ENCODE results near the gene C5orf52. TPM values are rescaled to one million over a fixed set of nuclear protein-coding genes. Genes with fewer than 3 reads are reported as not detected.

C5orf52 gene
- total RNA-seq, 1 experiment from 2014 or later = not detected

- TF ChIP-seq ZNF423 (CRISPR knock-in tag; IDR thresholded peaks at IDR 0.05) (no peak), NR1H2 (CRISPR knock-in tag; IDR thresholded peaks at IDR 0.05) (no peak), EMX1 (CRISPR knock-in tag; IDR thresholded peaks at IDR 0.05) (no peak)
Measured at GRCh38 chr5:157708866-157709265, 37.5 kb downstream of the C5orf52 start (continued).

- no peak for ATAC-seq
- no peak overlapping the region for H3K27ac Mint-ChIP-seq
- TF ChIP-seq NR3C1 (CRISPR knock-in tag; conservative IDR thresholded peaks at IDR 0.05; ENCODE audit: low read depth) (no peak), PRRX2 (CRISPR knock-in tag; IDR thresholded peaks at IDR 0.05) (no peak), TCF7 (CRISPR knock-in tag; IDR thresholded peaks at IDR 0.05; ENCODE audit: low read depth) (no peak), GABPB1 (CRISPR knock-in tag; IDR thresholded peaks at IDR 0.05) (no peak), CREM (CRISPR knock-in tag; IDR thresholded peaks at IDR 0.05) (no peak)
- no peaks in the 10 kb centered on the region for H3K4me1 Mint-ChIP-seq
- no peaks in the 10 kb centered on the region for H3K27me3 Mint-ChIP-seq (ENCODE audit: low read depth)
- DNase-seq (ENCODE audit: low spot score) = no peak
- CTCF ChIA-PET = no interaction called here
- H3K9me3 Mint-ChIP-seq = no peaks in the 10 kb centered on the region
- H3K36me3 Mint-ChIP-seq = no peaks in the 10 kb centered on the region
- POLR2A ChIA-PET = no interaction called here
- H3K4me3 Mint-ChIP-seq = no peak overlapping the region
Measured at GRCh38 chr5:157709346-157709745, 38.0 kb downstream of the C5orf52 start.

- CTCF ChIA-PET = no interaction called here
- TF ChIP-seq EMX1 (CRISPR knock-in tag; IDR thresholded peaks at IDR 0.05) (no peak), FOXP4 (CRISPR knock-in tag; IDR thresholded peaks at IDR 0.05) (no peak), ARID4B (CRISPR knock-in tag; IDR thresholded peaks at IDR 0.05; ENCODE audit: borderline replicate concordance) (no peak), GABPB1 (CRISPR knock-in tag; IDR thresholded peaks at IDR 0.05) (no peak), OVOL2 (CRISPR knock-in tag; IDR thresholded peaks at IDR 0.05; ENCODE audit: borderline replicate concordance) (no peak)
- DNase-seq (ENCODE audit: low spot score) = no peak
- POLR2A ChIA-PET = no interaction called here
- Mint-ChIP-seq H3K4me1 (no peaks in the 10 kb centered on the region), H3K36me3 (no peaks in the 10 kb centered on the region), H3K4me3 (no peak overlapping the region), H3K27ac (no peak overlapping the region), H3K27me3 (ENCODE audit: low read depth) (no peaks in the 10 kb centered on the region), H3K9me3 (no peaks in the 10 kb centered on the region)
- ATAC-seq = no peak
Measured at GRCh38 chr5:157710431-157710830, 39.1 kb downstream of the C5orf52 start.

GRCh38 chr5:157710882-157711281, 39.5 kb downstream of the C5orf52 start:
- TF ChIP-seq EMX1 (CRISPR knock-in tag; IDR thresholded peaks at IDR 0.05) (no peak), ELF4 (CRISPR knock-in tag; IDR thresholded peaks at IDR 0.05; ENCODE audit: low read depth) (no peak), ZNF281 (CRISPR knock-in tag; IDR thresholded peaks at IDR 0.05) (no peak), ARID4B (CRISPR knock-in tag; IDR thresholded peaks at IDR 0.05; ENCODE audit: borderline replicate concordance) (no peak)
- ChIA-PET POLR2A (no interaction called here), CTCF (no interaction called here)
- ATAC-seq (no peak), DNase-seq (ENCODE audit: low spot score) (no peak)
- H3K36me3 Mint-ChIP-seq = no peaks in the 10 kb centered on the region
- H3K27me3 Mint-ChIP-seq (ENCODE audit: low read depth) = no peaks in the 10 kb centered on the region
- H3K27ac Mint-ChIP-seq = no peak overlapping the region
- no peaks in the 10 kb centered on the region for H3K4me1 Mint-ChIP-seq
- H3K9me3 Mint-ChIP-seq = no peaks in the 10 kb centered on the region
- no peak overlapping the region for H3K4me3 Mint-ChIP-seq

All from WTC11 (cell line).